GM19452 (cell line): ENCODE measurements around the gene RPE65.
"Not testable (repeated sequence)": the region's sequence is repeated elsewhere in the genome, so short reads cannot be mapped to it uniquely, and the experiment has no call there.

Experiments used
- ATAC-seq: cut with Tn5 transposase; IDR thresholded peaks from one replicate; pipeline ENCODE4 v1.9.1; 2021; ENCODE audit not compliant: unreplicated experiment

Gene RPE65

DNA sequence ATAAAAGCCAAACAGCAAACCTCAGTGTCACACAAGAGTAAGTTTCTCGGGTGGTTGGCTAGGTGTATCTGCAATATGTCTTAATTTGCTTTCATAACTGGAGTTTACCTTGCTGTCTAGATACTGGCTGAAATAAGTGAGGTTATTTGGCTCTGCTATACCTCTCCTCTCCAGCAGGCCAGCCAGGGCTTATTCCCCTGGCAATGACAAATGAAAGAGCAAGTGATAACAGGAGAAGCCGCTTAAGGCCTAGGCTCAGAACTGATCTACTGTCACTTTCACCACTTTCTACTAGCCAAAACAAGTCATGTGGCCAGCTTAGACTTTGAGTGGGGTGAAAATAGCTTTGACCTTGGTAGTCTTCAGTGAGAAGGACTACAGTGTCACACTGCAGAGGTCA is 4.8 kb upstream of the RPE65 start:
- ATAC-seq: no peak

DNA sequence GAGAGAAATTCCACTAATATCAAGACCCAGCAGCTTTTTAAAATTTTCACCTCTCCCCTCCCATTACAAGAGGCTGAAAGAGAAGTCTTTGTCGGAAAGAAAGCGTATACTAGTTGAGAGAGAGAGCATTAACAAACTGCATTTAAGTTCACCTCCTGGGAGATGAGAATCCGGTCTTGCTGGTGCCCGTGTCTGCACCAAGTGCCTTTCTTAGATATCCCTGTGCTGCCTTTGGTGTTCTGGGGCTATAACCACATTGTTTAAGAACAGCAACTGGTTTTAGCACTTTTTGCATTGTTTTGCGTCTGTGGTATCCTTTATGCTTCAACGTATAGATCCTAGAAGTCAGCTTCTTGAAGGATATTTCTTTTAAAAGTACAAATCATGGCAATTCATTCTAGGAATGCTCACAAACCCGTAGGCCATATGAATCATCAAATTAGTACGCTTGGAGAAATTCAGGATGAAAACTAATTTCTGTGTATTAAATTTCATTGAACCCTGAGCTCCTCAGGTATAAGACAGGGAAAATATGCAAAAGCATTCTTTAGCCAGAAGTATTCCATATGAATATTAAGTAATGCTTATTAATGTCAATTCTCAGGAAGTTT is 3.4 kb upstream of the RPE65 start:
- ATAC-seq: no peak

DNA sequence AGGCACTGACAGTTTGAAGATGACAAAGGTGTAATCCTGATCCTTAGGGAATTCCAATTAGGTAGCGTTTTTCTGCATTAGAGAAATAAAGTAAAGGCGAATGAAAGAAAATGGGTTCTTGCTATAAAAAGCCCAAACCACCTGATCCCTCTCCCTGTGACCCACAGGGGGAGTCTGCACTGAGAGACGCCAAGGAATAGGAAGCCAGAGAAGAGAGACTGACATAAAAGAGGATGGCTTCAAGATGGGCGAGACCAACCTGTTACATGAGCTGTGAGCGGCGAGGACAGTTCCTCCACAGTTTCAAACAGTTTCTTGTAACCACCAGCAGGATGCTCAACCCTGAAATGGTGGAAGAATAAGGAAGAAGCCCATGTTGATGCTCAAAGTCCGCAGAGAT is 1.4 kb downstream of the RPE65 start:
- no peak for ATAC-seq

DNA sequence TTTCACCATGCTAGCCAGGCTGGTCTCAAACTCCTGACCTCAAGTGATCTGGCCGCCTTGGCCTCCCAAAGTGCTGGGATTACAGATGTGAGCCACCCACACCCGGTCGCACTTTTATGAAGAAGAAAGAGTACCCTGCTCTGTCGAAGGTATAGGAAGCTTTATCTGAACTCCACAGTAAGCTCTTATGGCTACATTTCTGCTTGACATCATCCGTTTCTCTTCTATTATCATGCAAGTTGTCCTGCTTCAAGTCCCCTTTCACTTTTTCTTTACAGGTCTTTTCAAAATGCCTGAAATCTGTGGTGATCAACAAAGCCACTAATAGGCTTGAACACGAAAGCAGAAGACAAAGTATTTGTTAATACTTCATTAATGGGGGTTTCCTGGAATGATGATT is 4.0 kb downstream of the RPE65 start:
- ATAC-seq: no peak

DNA sequence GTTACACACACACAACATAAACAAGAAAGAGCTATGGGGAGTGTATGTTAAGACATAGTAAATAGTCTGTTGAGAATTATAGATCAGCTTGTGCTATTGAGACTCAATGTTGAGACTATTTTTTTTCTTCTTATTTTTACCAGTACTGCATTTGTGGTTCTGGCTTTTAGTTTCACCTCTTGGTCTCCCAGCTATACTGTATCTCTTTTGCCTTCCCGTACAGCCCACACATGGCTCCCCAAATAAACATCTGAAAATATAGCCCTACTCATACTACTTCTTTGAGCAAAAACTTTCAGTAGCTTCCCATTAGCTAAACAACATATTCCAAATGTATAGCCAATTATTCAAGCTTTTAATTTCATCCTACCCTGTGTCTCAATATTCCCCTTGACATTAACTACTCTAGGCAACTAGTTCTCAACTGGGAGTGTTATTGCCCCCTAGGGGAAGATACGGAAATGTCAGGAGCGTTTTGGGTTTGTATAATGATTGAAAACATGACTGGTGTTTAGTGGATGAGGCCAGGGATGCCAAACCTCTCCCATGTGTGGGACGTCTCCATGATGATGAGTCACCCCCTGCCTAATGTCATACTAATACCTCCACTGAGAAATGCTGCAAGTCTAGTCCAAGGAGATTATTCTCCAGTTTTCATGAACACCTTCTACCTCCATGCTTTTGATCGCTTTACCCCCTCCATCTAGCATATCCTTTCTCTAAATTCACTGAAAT is 6.8 kb downstream of the RPE65 start:
- peak; percentile 88 for ATAC-seq

DNA sequence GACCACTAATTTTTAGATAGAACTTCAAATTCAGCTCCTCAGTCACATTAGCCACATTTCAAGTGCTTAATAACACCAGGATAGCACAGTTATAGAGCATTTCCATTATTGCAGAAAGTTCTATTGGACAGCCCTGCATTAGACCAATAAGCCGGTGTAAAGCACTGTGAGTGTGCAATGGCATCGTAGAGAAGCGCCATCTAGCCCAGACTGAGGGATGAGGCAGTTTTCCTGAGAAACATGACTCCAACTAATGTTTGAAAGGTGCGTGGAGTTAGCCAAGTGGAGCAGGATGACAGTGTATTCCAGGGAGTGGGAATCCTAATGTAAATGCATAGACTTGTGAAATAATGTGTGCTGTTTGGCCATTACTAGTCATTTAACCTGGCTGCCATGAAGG is 7.7 kb downstream of the RPE65 start:
- ATAC-seq: no peak

DNA sequence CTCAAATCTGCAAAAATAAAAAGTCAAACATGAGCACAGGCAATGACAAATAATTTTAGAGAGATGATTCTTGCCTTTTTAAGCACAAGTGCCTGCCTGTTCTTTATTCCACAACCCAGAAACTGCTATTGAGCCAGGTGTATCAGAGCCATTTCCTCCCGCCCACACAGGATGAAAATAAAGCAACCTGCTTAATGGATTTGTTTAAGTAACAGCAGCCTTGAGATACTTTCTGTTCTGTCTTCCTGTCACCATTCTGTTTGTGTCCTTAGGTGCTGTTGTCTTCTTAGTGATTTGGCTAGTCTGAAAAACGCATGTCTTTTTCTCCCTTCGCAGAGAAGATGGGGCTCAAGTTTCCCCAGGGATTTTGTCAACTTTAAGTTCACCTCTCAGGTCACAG is 11.4 kb downstream of the RPE65 start:
- ATAC-seq: no peak

DNA sequence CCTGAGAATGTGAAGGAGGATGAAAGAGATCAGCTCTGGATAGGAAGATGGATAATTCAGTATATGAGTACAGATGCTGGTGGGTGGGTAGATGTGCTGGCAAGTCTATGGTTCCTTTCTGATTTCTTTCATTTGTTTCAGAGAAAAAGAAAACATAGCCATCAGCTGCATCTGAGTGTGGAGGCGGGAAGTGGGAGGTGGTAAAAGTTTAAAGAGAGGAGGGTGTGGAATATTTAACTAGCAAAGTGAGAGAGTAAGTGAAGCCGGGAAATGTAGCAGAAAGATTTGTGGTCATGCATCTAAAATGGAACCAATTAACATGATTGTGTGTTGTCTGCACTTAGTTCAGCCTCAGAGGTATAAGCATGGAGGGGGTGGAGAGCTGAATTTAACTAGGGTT is 16.4 kb downstream of the RPE65 start:
- ATAC-seq: no peak

DNA sequence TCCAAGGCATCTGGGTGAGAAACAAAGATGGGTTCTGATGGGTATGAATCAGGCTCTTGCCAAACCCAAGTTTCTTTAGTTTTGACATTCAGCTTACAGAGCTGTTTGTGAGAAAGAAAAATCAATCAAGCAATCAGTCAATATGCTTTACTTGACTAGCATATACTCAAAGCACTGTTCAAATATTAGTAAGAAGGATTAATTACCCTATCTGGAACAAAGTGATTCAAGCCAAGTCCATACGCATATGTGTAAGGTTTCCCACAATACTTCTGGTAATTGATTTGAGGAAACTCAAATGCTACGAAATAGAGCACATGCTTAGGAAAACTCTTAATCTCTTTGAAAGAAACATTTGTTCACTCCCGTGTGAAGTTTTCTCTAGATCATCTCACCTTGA is 18.7 kb downstream of the RPE65 start:
- no peak for ATAC-seq

DNA sequence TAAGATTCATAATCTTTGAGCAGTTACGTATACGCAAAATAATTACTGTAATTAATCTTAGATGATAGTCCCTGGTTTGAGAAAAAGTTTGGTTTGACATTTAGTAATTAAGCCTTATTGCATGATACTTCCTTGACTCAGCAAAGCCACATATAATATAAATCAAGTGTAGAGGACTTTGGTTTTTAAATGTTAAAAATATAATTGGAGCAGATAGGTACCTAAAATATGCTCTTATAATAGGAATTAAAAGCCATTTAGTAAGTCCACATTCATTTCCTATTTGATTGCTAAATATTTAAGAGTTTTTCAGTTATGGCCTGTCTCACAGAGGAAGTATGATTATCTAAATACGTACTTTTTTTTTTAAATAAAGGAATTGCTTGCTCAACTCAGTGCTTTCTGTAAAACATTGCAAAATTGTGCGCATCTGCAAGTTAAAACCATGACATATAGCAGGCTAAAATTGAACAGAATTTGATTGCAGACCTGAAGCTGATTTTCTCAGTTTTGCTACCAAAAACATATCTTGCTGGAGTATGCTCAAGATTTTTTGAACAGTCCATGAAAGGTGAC is 20.4 kb downstream of the RPE65 start:
- ATAC-seq: no peak

DNA sequence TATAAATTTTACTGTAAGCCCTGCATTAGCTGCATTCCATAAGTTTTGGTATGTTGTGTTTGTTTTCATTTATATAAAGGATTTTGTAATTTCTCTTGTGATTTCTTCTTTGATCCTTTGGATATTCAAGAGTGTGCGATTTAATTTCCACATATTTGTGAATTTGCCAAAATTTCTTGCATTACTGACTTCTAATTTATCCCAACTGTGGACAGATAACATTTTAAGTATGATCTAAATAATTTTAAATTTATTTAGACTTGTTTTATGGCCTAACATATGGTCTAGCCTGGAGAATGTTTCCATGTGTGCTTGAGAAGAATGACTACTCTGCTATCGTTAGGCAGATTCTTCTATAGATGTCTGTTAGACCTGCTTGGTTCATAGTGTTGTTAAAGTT is 23.2 kb downstream of the RPE65 start:
- ATAC-seq: no peak

DNA sequence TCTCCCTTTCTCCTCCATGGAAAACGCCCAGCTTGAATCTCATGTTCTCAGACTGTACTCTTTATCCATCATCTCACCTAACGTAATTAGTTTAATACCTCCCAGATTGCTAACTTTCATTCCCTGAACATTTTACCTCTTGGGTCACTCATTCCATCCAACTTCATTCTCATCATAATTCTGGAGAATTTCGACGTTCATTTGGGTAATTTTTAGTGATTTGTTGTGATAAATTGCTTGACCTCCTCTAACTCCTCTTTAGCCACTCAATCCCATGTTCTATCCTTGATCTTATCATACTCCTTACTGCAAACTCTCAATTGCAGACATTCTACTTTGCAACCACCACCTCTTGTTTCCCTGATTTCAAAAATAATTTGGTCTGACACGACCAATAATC is 28.4 kb downstream of the RPE65 start:
- ATAC-seq: no peak

DNA sequence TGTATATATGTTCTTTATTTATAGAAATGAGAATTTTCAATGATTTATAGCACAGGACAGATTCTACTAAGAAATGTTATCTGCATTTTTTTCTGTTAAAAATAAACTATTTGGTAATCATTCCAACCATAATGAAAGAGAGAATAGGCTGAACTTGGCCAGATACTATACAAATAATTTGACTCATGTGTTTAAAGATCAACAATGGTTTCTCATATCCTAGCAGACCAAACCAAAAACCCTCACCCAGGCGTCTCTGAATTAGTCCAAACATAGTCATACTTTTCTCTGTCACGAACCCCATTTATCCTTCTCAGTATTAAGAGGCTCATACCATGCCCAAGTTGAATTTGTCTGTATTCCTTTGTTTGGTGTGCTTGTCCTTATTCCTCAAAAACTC is 40.3 kb downstream of the RPE65 start:
- ATAC-seq: no peak

DNA sequence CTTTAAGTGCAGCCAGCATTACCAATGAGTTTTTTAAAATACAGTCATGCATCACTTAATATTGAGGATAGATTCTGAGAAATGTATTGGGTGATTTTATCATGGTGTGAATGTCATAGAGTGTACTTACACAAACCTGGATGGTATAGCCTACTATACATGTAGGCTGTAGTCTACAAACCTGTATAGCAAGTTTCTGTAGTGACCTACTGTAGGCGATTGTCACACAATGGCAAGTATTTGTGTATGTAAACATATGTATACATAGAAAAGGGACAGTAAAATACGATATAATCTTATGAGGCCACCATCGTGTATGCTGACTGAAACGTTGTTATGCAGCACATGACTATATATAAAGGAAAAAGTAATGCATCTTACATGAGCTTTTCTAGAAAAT is 48.2 kb downstream of the RPE65 start:
- no peak for ATAC-seq

DNA sequence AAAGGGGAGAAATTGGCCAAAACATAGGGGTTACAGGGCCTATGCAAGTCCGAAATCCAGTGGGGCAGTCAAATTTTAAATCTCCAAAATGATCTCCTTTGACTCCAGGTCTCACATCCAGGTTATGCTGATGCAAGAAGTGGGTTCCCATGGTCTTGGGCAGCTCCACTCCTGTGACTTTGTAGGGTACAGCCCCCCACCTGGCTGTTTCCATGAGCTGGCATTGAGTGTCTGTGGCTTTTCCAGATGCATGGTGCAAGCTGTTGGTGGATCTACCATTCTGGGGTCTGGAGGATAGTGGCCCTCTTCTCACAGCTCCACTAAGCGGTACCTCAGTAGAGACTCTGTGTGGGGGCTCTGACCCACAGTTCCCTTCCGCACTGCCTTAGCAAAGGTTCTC is 54.2 kb downstream of the RPE65 start:
- ATAC-seq: not testable (repeated sequence)

DNA sequence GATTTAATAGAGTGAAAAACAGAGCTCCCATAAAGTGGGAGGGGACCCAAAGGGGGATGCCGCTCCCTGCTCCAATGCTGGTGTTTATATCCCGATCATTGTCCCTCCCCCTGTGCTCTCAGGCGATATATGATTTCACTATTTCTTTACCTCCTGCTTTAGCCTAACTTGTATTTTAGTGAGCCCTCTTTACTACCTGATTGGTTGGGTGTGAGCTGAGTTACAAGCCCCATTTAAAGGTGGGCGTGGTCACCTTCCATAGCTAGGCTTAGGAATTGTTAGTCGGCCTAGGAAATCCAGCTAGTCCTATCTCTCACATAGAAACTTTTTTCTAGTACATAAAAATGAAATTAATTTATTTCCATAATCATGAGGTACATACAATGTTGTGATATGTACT is 57.3 kb downstream of the RPE65 start:
- not testable (repeated sequence) for ATAC-seq

DNA sequence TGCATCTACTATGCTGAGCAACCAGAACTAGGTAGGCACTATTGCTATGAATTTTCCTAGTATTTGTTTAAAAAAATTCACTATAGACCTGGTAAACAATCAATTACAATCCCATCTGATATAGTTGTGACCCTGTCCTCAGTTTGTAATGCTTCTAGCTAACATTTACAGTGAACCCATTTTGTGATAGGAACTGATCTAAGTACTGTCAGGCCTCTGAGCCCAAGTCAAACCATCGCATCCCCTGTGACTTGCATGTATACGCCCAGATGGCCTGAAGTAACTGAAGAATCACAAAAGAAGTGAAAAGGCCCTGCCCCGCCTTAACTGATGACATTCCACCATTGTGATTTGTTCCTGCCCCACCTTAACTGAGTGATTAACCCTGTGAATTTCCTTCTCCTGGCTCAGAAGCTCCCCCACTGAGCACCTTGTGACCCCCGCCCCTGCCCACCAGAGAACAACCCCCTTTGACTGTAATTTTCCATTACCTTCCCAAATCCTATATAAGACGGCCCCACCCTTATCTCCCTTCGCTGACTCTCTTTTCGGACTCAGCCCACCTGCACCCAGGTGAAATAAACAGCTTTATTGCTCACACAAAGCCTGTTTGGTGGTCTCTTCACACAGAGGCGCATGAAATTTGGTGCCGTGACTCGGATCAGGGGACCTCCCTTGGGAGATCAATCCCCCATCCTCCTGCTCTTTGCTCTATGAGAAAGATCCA is 63.8 kb downstream of the RPE65 start:
- ATAC-seq: not testable (repeated sequence)

DNA sequence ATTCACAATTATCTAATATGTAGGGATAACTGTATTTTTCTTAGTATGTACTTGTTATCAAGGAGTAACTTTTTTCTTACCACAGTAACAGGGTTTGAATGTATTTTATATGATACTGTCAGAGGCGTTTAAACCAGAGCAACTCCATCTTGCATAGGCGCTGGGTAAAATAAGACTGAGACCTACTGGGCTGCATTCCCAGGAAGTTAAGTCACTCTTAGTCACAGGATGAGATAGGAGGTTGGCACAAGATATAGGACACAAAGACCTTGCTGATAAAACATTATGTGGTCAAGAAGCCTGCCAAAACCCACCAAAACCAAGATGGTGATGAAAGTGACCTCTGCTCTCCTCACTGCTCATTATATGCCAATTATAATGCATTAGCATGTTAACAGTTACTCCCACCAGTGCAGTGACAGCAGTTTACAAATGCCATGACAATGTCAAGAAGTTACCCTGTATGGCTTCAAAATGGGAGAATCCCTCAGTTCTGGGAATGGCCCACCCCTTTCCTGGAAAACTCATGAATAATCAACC is 64.8 kb downstream of the RPE65 start:
- ATAC-seq: no peak

DNA sequence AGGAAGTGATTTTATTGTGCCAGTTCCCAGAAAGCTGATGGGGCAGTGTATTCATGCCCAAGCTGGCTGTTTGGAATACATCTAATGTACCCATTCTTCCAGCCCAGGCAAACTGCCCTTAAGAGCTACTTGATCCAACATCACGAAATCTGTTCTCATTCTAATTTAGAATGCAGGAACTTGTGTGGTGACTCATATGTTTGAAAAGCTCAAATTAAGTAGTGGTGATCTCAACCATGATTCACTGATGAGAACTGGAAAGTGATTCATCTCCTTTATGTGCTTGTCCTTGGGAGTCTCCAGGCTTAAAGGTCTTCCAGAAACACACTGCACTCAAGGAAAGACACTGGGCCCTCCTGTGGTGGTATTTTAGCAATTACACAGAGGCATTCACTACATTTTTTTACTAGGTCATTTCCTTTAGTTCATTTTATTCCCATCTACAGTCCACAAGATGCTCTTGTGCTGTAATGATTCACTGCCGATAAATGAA is 65.4 kb downstream of the RPE65 start:
- ATAC-seq: no peak

DNA sequence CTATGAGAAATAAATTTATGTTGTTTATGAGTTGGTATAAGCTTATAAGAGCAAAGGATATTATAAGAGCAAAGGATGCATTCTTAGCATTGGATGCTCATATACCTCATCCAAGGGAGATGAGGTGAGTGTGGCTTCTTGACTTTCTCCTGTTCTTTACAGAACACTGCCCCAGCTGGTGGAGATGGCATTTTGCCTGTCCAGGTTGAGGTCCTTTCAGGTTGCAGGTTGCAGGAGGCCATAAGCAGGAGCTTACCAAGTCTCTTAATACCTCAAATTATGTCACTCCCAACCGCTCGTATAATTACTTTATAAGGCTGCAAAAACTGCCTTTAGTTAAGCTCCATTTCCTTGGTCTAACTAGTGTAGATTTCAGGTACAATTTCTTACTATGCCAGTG is 66.7 kb downstream of the RPE65 start:
- no peak for ATAC-seq

DNA sequence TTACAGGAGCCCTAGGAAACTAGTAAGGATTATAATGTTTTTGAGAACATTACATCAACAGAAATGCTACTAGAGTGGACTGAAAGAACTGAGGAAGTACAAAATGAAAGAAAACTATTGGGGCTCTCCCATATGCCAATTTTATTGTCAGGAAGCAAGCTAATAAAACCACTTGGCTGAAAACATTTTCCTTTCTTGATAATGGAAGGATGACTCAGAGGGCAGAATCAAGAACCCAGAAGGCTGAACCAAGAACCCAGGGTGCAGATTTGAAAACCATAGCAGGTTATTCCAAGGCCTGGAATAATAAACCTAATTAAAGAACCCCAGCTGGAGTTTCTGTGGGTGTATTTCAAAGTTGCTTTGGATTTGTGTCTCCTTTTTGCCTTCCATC is 70.7 kb downstream of the RPE65 start:
- ATAC-seq: no peak
